Natural killer cell (primary cell): Measurements from ENCODE around the gene SPRR1A. TPM values are rescaled to one million over a fixed set of nuclear protein-coding genes. Genes with fewer than 3 reads are reported as not detected.

ENCODE experiments used
- ATAC-seq, 3 donors: fragments of 150-1000 bp in 2 of 3; fragments of 200-7000 bp in 1 of 3; cut with Tn5 transposase; 1 replicate in 1 of 3; 2 replicates in 2 of 3; pipeline ENCODE4 v1.10.0; 2021; ENCODE audit warnings: mild to moderate bottlenecking in 2 of 3, moderate library complexity in 2 of 3
- DNase-seq, 2 donors: peaks; one replicate each; pipeline versions ENCODE4 v3.0.0 to v3.0.0-alpha.2; 2013 to 2021; ENCODE audit warnings: mixed read lengths in 1 of 2
- H3K27ac ChIP-seq: one replicate; pipeline ENCODE4 v1.5.1; 2013; ENCODE audit warnings: mild to moderate bottlenecking, low read length
- H3K27me3 ChIP-seq: one replicate; pipeline ENCODE4 v1.6.1; 2013; ENCODE audit warnings: low read length; ENCODE audit not compliant: control insufficient read depth, insufficient read depth
- H3K36me3 ChIP-seq: one replicate; pipeline ENCODE4 v1.6.1; 2013; ENCODE audit warnings: low read length; ENCODE audit not compliant: control insufficient read depth, insufficient read depth
- H3K4me1 ChIP-seq: one replicate; pipeline ENCODE4 v1.6.1; 2013; ENCODE audit warnings: low read length; ENCODE audit not compliant: control insufficient read depth, insufficient read depth
- H3K4me3 ChIP-seq: one replicate; pipeline ENCODE4 v1.5.1; 2013; ENCODE audit warnings: low read length
- H3K9me3 ChIP-seq: one replicate; pipeline ENCODE4 v1.6.1; 2013; ENCODE audit warnings: low read length; ENCODE audit not compliant: control insufficient read depth, insufficient read depth
- H3K27ac Mint-ChIP-seq, 2 donors: one replicate each; pipeline ENCODE4 v1.8.0; 2022; ENCODE audit warnings: mild to moderate bottlenecking in 2 of 2, mixed read lengths in 2 of 2, moderate library complexity in 1 of 2
- H3K27me3 Mint-ChIP-seq, 2 donors: one replicate each; pipeline ENCODE4 v1.8.0; 2022; ENCODE audit warnings: low read depth in 2 of 2, mixed read lengths in 2 of 2
- H3K36me3 Mint-ChIP-seq: one replicate; pipeline ENCODE4 v1.8.0; 2022; ENCODE audit warnings: mixed read lengths
- H3K4me1 Mint-ChIP-seq, 2 donors: one replicate each; pipeline ENCODE4 v1.8.0; 2022; ENCODE audit warnings: mixed read lengths in 2 of 2
- H3K4me3 Mint-ChIP-seq: one replicate; pipeline ENCODE4 v1.8.0; 2022; ENCODE audit warnings: mild to moderate bottlenecking, moderate library complexity, mixed read lengths
- H3K9me3 Mint-ChIP-seq, 2 donors: one replicate each; pipeline ENCODE4 v1.8.0; 2022; ENCODE audit warnings: mixed read lengths in 2 of 2
- WGBS: methylation state at CpG from one replicate; pipeline ENCODE4 v1.1.7; 2013; ENCODE audit warnings: missing lambda C conversion rate; ENCODE audit not compliant: insufficient coverage; 5-methylcytosine and 5-hydroxymethylcytosine counted together
- intact Hi-C: fragments of 100-400 bp; cut with micrococcal nuclease; formaldehyde crosslinking; loops from one replicate; pipeline ENCODE4 v1.14.2; 2022
- total RNA-seq, 4 donors: library from RNA; stranded (reverse); fragments of 120-200 nt in 1 of 4; gene quantifications; one replicate each; pipeline versions ENCODE4 v1.2.3 to v1.2.4, GENCODE V29; 2013 to 2022
- TF ChIP-seq, protein P1 (sequence below): fragments of 200-600 bp; IDR thresholded peaks from one replicate; pipeline ENCODE4 v1.8.0; 2022; ENCODE audit warnings: antibody characterized with exemption

SPRR1A gene
- total RNA-seq, 3 donors from 2014 or later (not counting 1 experiment from before 2014, with no cell fraction given), result not detected

DNA sequence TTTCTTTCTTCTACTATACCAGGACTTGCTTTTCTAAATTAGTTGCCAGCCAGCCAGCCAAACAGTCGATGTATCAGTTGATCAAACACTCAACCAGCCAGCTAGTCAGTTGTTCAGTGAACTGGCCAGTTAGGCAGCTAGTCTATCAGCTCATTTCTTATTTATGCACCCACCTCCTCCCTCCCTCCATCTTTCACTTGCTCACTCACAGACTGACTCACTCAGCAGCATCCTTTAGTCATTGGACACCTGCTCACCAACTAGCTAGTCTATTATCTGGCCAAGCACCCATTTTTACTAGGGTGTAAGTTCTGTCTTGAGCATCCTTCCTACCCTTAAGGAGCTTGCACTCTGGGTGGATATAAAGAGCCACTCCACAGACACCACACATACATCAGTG is 19.3 kb upstream of the SPRR1A start:
- no peak for ATAC-seq

DNA sequence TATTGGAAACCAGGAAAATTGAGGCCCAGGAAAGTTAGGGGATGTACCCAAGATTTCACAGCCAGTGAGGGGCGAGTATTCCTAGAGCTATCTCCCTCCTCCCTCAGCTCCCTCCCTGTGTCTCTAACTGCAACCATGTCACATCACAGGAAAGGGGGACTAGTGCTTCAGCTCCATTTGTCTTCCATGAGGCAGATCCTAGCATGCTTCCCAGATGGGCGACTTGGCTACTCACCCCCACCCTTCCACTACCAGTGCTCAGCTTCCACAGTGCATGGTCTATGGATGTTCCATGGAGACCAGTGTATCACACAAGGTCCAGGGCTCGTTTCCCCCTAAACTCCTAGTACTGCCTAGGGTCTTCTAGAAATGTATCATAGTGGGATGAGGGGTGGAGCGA is 18.0 kb upstream of the SPRR1A start:
- no peak overlapping the region for H3K4me3 ChIP-seq
- 65% methylated on average over 2 of the region's 4 CpGs for WGBS
- Mint-ChIP-seq H3K9me3 (no peaks in the 10 kb centered on the region), H3K4me3 (no peak overlapping the region), H3K27me3 (peaks cover 13 to 15% of the 10 kb centered on the region in 2 donors), H3K27ac (no peak overlapping the region), H3K4me1 (no peaks in the 10 kb centered on the region), H3K36me3 (no peaks in the 10 kb centered on the region)
- no peak overlapping the region for H3K27ac ChIP-seq
- H3K27me3 ChIP-seq, result no peaks in the 10 kb centered on the region
- H3K36me3 ChIP-seq, result no peaks in the 10 kb centered on the region
- no peak for ATAC-seq
- TF ChIP-seq, protein P1, sequence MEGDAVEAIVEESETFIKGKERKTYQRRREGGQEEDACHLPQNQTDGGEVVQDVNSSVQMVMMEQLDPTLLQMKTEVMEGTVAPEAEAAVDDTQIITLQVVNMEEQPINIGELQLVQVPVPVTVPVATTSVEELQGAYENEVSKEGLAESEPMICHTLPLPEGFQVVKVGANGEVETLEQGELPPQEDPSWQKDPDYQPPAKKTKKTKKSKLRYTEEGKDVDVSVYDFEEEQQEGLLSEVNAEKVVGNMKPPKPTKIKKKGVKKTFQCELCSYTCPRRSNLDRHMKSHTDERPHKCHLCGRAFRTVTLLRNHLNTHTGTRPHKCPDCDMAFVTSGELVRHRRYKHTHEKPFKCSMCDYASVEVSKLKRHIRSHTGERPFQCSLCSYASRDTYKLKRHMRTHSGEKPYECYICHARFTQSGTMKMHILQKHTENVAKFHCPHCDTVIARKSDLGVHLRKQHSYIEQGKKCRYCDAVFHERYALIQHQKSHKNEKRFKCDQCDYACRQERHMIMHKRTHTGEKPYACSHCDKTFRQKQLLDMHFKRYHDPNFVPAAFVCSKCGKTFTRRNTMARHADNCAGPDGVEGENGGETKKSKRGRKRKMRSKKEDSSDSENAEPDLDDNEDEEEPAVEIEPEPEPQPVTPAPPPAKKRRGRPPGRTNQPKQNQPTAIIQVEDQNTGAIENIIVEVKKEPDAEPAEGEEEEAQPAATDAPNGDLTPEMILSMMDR, result no peak
- H3K4me1 ChIP-seq, result no peaks in the 10 kb centered on the region
- intact Hi-C loops, result no loop called here
- no peak for DNase-seq
- no peaks in the 10 kb centered on the region for H3K9me3 ChIP-seq

More for the DNA sequence above, 19.3 kb upstream of the SPRR1A start:
- Mint-ChIP-seq H3K4me3 (no peak overlapping the region), H3K27ac (no peak overlapping the region), H3K27me3 (peaks cover 13 to 18% of the 10 kb centered on the region in 2 donors), H3K9me3 (no peaks in the 10 kb centered on the region), H3K36me3 (no peaks in the 10 kb centered on the region), H3K4me1 (no peaks in the 10 kb centered on the region)
- Histone ChIP-seq H3K4me1 (no peaks in the 10 kb centered on the region), H3K4me3 (no peak overlapping the region), H3K36me3 (no peaks in the 10 kb centered on the region), H3K27ac (no peak overlapping the region), H3K27me3 (no peaks in the 10 kb centered on the region), H3K9me3 (no peaks in the 10 kb centered on the region)
- intact Hi-C loops, result no loop called here
- WGBS, result 76% methylated on average over 1 of the region's 1 CpG
- TF ChIP-seq, protein P1, result no peak
- no peak for DNase-seq

GRCh38 chr1:152967201-152967600 is 16.7 kb upstream of the SPRR1A start:
- Mint-ChIP-seq H3K4me3 (no peak overlapping the region), H3K9me3 (no peaks in the 10 kb centered on the region), H3K4me1 (no peaks in the 10 kb centered on the region), H3K36me3 (no peaks in the 10 kb centered on the region), H3K27me3 (peaks cover 13 to 19% of the 10 kb centered on the region in 2 donors), H3K27ac (no peak overlapping the region)
- Histone ChIP-seq H3K4me3 (no peak overlapping the region), H3K4me1 (no peaks in the 10 kb centered on the region), H3K27me3 (peaks cover 2% of the 10 kb centered on the region), H3K27ac (no peak overlapping the region), H3K36me3 (no peaks in the 10 kb centered on the region), H3K9me3 (no peaks in the 10 kb centered on the region)
- WGBS, result 70% methylated on average over 7 of the region's 7 CpGs
- DNase-seq (no peak), ATAC-seq (no peak)
- intact Hi-C loops, result no loop called here
- TF ChIP-seq, protein P1, result no peak

DNA sequence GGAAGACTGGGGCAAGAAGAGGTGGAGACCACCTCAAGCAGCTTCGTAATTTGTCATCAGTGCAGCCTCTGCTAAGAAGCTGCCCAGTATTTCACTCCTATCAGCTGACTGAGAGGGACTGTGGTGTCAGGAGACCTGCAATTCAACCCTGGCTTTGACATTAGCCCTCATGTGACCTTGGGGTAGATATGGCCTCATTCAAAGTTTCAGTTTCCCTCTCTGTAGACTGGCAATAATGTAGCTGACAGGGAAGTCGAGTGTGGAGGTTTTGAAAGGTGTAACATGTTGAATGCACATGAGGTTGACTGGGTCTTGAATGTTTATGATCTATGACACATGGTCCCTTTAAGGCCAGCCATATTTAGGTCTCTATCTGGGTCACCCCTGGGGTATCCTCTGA is 15.6 kb upstream of the SPRR1A start:
- H3K27ac ChIP-seq, result no peak overlapping the region
- no peaks in the 10 kb centered on the region for H3K4me1 ChIP-seq
- H3K27ac Mint-ChIP-seq, result no peak overlapping the region
- ATAC-seq, result no peak
- no peak overlapping the region for H3K4me3 Mint-ChIP-seq
- WGBS, result 54% methylated on average over 2 of the region's 2 CpGs
- H3K4me3 ChIP-seq, result no peak overlapping the region
- intact Hi-C loops, result no loop called here
- no peak for DNase-seq
- no peaks in the 10 kb centered on the region for H3K9me3 Mint-ChIP-seq
- no peaks in the 10 kb centered on the region for H3K9me3 ChIP-seq
- H3K27me3 ChIP-seq, result peaks cover 2% of the 10 kb centered on the region
- H3K4me1 Mint-ChIP-seq, result no peaks in the 10 kb centered on the region
- TF ChIP-seq, protein P1, result no peak
- no peaks in the 10 kb centered on the region for H3K36me3 Mint-ChIP-seq
- no peaks in the 10 kb centered on the region for H3K36me3 ChIP-seq
- H3K27me3 Mint-ChIP-seq, result peaks cover 22 to 23% of the 10 kb centered on the region in 2 donors
